Activated CD8-positive, alpha-beta memory T cell treated with anti-CD3 and anti-CD28 coated beads for 1 hour (primary cell): Measurements from ENCODE around the gene GGT5.
"Not testable (repeated sequence)": the region's sequence is repeated elsewhere in the genome, so short reads cannot be mapped to it uniquely, and the experiment has no call there.

Source experiments
- DNase-seq, 2 donors: peaks; one replicate each; pipeline ENCODE4 v3.0.0-alpha.2; 2020; ENCODE audit warnings: low read depth in 1 of 2; ENCODE audit errors: extremely low read depth in 1 of 2

Gene GGT5

DNA sequence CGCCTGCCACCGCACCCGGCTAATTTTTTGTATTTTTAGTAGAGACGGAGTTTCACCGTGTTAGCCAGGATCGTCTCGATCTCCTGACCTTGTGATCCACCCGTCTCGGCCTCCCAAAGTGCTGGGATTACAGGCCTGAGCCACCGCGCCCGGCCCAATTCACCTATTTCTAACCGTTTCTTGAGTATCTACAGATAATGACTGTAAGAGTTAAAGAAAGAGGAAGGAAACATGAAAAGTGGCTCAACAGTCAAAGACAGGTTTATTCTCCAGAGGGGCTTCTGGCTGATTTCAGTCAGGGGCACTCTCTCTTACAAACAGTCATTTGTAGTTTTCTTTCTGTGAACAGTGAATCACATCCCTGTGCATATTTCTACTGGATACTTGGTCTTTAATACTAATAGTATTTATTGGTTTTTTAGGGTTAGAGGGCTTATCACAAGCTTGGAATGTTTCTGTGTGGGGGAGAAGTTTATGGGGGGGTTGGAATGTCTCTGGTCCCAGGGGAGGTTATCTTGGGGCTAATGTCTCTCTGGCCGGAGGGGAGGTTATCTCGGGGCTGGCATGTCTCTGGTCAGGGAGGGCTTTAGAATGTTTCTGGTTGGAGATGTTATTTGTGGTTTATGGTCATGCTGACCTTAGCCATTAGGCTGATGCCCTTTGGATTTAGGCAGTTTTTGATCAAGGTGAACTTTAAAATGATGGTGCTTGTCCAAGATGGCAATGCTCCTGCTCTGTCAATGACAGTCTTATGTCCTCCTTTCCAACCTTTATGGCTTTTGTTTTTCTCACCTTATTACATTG is 38.2 kb downstream of the GGT5 start:
- not testable (repeated sequence) for DNase-seq

DNA sequence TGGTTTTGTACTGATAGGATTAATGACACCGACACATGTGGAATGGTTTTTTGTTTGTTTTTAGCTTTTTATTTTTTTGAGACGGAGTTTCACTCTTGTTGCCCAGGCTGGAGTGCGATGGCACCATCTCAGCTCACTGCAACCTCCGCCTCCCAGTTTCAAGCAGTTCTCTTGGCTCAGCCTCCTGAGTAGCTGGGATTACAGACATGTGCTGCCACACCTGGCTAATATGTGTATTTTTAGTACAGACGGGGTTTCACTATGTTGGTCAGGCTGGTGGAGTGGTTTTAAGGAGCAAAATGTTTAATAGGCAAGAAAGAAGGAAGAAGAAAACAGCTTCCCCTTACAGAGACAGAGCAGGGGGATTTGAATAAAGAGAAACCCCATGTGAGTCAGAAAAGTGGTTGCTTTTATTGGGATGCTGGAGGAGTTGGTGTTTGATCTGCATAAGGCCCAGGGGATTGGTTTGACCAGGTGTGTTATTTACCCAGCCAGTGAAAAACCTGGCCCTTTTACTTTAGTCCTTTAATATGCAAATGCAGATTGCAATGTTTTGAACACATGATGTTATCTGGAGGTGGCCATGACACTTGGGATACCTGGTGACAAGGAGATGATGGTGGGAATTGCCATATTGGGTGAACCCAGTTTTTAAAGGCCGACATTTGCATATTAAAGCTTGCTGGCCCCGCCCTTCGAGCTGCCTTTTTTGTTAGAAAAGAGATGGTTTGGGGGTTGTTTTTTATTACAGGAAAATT is 39.3 kb downstream of the GGT5 start:
- DNase-seq, result no peak

DNA sequence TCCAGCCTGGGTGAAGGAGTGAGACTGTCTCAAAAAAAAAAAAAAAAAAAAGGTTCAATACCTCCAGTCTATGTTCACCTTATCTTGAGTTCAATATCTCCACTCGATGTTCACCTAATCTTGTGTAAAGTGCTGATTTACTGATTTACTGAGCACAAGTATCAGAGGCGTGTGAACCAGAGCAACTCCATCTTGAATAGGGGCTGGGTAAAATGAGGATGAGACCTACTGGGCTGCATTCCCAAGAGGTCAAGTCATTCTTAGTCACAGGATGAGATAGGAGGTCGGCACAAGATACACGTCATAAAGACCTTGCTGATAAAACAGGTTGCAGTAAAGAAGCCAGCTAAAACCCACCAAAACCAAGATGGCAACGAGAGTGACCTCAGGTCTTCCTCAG is 41.0 kb downstream of the GGT5 start:
- not testable (repeated sequence) for DNase-seq

DNA sequence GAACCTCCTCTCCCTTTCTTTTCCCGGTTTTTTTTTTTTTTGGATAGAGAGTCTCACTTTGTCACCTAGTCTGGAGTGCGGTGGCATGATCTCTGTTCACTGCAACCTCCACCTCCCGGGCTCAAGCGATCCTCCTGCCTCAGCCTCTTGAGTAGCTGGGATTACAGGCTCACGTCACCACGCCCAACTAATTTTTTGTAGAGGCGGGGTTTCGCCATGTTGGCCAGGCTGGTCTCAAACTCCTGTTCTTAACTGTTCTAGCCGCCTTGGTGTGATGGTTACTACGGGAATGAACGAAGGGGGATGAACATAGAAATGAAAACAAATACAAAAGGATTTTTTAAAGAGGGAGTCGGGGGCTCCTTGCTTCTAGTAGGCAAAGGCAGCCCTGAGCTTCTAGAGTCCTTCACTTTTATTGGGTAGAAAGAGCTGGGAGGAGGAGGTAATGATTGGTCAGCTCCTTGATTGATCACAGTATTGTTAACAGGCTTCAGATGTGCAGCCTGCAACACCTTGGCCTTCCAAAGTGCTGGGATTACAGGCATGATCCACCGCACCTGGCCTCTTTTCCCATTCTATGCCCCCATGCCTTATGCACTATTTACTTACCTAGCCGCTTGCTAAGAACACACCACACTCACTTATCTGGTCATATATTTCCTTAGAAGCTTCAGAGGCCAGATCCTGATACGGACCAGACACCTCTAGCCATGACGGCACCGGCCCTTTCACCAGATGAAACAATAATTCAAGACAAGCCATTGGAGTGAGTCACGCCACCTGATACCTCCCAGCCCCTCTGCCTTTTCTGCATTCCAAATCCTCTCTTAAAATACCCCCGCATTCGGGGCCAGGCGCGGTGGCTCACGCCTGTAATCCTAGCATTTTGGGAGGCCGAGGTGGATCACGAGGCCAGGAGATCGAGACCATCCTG is 42.9 kb downstream of the GGT5 start:
- DNase-seq, result no peak

DNA sequence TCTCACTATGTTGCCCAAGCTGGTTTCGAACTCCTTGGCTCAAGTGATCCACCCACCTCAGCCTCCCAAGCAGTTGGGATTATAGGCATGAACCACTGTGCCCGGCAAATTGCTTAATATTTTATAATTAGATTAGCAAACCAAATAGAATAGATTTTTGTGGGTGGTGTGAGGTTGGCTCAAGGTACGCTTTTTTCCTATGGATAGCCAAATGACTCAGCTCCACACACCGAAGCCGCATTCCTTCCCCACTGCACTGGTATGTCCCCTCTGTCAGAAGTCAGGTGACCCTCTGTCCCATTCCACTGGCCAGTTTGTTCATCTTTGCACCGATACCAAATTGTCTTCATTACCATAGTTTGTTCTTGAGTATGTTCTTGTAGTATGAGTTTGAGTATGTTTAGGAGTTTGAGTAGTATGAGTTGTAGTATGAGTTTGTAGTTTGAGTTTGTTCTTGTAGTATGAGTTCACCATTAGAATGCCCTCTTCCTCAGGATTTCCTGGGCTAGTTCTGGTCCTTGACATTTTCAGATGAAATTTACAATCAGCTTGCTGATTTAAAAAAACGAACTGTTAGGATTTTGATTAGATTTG is 44.2 kb downstream of the GGT5 start:
- no peak for DNase-seq

DNA sequence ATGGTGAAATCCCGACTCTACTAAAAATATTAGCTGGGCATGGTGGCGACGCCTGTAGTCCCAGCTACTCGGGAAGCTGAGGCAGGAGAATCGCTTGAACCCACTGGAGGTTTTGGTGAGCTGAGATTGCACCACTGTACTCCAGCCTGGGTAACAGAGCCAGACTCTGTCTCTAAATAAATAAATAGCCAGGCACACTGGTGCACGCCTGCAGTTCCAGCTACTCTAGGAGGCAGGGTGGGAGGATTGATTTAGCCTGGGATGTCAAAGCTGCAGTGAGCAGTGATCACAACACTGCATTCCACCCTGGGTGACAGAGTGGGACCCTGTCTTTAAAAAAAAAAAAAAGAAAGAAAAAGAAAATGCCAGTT is 46.2 kb downstream of the GGT5 start:
- DNase-seq, result no peak

DNA sequence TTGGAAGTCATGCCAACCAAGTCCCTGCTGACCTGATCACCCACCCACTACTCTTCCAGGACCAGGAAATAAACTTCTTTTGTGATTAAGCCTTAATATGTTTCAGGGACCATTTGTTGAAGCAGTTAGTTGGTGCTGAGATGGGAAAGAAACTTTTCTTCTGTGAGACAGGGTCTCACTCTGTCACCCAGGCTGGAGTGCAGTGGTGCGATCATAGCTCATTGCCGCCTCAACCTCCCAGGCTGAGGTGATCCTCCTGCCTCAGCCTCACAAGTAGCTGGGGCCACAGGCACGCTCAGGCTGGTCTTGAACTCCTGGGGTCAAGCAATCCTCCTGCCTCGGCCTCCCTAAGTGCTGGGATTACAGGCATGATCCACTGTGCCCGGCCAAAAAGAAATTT is 53.0 kb downstream of the GGT5 start:
- DNase-seq, result no peak

DNA sequence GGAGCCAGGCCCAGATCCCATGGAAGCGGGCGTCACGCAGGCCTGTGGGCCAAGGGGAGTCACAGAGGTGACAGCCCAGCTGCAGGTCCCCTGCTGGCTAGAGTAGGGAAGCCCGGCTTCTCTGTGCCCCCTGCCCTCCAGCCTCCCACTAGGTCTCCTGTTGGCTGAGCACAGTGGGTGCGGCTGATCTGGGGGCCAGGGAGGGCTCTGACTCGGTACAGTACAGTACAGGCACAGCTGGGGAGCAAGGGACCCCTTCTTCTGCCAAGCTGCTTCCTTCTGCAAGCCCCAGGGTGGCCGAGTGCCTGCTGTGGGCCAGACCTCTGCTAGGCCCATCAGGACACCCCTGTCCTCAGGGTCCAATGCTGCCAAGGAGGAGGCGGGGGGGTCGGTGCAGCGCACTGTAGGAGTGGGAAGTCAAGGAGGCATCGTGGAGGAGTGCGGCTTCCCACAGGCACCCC is 53.5 kb downstream of the GGT5 start:
- DNase-seq, result no peak

DNA sequence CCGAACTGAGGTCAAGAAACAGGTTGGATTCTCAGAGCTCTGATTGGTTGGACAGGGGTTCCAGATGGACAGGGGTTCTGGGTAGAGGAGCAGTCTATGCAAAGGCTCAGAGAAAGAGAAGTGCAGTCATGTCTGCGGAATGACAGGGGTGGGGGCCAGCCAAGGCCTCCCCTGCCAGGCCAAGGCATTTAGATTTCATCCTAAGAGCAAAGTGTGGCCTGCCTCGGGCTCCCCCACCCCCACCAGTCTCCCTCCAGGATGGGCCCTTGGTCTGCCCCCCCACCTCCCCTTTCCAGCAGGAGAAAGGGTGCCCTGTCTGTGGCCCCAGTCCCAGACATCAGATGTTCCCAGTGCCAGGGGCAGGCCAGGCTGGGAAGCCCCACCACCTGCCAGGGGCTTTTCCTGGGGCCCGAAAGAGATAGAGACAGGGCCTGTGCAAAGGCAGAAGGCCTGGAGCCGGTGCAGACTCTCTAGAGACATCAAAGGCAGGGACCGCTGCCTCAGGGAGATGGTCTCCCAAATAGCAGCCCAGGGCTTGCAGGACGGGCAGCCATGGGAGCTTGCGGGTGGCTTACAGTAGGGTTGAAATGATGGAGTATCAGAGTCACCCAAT is 54.2 kb downstream of the GGT5 start:
- no peak for DNase-seq

DNA sequence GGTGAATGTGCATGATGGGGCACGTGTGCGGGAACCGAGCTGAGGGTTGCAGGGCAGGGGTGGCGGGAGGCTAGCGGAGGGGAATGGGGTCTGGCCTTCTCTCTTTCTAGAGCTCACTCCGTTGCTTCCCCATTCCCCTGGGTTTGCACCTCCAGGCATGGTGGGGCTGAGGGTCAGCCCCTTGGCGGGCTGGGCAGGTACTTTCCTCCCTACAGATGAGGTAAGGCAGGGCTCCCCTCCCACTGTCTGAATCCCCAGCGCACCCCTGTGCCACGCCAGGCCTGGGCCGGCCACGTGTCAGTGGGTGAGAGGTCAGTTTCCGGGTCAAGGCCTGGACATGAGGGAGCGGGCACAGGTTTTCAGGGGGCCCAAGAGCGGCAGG is 54.7 kb downstream of the GGT5 start:
- no peak for DNase-seq

DNA sequence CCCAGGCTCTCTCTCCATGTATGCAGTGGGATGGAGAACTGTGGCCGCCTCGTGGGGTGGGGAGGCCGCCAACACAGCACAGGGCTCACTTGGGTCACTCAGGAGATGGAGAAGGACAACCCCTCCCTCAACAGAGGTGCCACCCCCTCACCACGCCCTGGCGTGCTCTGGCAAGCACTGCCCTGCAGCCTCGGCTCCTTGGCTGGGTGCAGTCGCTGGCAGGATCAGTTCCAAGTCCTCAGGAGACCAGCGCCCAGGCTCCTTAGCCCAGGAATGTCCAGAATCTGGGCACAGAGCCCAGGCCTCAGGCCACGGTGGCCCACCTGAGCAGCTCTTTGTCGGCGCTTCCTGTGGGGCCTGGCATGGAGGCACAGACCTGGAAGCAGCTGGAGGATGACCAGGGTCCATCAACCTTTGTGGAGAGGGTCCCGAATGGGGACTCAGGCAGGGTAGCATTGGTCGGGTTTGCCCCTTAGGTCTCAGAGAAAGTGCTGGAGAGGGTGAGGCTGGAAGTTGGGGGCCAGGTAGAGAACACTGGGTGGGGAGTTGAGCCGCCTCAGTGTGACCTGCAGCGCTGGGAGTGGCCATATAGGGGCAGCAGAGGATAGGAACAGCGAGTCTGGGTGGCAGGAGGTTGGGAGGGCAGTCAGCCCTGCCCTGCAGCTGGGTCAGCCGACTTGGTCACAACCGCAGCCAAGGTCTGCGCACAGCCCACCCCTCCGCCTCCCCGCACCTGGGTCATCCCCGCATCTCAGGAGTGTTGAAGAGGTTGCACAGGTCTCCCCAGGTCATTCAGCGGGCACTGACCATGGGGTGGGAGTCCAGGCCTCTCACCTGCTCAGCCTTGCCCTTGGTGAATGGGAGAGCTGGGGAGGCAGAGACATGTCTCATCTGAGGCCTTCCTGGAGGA is 55.4 kb downstream of the GGT5 start:
- DNase-seq, result no peak

DNA sequence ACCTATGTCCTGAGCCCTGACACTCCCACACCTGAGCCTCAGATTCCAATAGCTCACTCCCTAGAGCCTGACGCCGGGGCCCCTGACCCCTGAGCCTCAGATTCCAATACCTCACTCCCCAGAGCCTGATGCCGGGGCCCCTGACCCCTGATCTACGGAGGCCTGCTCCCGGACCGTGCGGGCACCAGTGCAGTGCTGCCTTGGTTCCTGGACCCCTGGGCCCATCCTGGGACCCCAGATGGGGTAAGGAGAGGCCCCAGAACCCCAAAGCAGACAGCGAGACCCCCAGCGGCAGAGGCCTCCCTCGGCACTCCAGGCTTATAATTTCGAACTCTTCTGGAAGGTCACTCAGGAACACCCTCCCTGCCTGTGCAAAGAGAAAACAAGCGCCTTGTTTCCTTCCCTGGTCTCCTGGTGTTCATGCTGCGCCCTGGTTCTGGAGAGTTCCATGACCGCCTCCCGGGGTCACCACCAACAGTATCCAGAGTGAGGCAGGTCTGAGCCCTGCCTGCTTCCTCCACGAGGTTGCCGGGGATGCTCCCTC is 56.1 kb downstream of the GGT5 start:
- DNase-seq, result no peak

DNA sequence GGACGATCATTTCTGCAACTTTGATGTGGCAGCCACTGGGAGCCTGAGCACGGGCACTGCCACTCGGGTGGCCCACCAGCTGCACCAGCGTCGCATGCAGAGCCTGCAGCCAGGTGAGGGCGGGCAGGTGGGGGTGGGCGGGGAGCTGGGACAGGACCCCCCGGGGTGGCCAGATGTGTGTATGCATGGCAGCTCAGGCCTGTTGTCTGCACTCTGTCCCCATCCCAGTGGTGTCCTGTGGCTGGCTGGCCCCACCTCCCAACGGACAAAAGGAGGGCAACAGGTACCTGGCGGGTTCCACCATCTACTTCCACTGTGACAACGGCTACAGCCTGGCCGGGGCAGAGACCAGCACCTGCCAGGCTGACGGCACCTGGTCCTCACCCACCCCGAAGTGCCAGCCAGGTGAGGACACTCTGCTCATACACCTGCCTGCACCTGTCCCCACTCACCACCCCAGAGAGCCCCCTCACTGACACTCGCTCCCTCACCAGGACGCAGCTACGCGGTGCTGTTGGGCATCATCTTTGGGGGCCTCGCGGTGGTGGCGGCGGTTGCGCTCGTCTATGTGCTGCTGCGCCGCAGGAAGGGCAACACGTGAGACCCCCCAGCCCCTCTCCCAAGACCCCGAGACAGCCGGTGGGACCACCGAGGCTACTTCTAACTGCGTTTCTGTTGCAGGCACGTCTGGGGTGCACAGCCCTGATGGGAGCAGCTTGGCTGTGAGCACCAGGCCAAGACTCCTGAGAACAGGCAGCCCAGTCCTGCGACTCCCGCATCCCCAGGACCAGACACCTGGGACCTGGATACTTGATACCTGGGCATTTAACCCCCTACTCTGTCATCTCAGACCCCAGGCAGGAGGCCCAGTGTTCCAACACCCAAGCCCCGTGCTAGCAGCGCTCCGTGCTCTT is 56.9 kb downstream of the GGT5 start:
- no peak for DNase-seq

DNA sequence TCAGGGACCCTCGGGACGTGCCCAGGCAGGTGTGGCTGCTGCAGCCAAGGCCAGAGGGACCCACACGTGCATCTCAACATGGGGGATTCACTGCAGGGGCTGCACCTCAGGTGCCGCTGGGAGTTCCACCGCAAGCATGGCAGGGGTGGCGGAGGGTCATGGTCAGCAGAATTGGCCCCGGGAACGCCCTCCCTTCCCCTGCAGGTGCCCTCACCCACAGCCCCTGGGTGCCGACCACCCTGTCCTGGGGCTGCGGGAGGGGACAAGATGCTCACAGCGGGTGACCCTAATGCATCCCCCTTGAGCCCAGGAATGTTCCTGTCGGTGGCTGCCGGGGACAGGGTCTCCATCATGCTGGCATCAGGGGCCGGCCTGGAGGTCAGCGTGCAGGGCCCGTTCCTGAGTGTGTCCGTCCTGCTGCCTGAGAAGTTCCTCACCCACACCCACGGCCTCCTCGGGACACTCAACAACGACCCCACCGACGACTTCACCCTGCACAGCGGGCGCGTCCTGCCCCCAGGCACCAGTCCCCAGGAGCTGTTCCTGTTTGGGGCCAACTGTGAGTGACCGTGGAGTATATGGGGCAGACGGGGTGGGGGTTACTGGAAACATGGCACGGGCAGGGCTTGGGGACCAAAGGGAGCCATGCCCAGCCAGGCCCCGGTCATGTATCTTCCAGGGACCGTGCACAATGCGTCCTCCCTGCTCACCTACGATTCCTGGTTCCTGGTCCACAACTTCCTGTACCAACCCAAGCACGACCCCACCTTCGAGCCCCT is 57.8 kb downstream of the GGT5 start:
- DNase-seq, result no peak

DNA sequence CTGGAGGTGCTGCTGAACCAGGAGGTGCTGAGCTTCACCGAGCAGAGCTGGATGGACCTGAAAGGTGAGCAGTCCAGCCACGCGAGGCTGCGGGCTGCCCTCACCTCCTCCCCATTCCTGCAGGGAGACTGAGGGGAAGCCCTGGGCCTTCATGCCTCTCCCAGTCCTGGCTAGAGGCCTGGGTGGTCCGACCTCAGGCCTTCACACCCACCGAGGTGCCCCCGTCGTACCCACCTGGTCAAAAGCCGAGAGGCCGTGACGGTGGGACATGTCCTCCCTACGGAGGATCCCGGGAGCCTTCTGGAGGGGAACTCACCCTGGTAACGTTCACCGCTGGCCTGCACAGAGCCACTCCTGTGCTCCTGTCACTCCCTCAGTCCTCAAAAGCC is 58.5 kb downstream of the GGT5 start:
- DNase-seq, result no peak

DNA sequence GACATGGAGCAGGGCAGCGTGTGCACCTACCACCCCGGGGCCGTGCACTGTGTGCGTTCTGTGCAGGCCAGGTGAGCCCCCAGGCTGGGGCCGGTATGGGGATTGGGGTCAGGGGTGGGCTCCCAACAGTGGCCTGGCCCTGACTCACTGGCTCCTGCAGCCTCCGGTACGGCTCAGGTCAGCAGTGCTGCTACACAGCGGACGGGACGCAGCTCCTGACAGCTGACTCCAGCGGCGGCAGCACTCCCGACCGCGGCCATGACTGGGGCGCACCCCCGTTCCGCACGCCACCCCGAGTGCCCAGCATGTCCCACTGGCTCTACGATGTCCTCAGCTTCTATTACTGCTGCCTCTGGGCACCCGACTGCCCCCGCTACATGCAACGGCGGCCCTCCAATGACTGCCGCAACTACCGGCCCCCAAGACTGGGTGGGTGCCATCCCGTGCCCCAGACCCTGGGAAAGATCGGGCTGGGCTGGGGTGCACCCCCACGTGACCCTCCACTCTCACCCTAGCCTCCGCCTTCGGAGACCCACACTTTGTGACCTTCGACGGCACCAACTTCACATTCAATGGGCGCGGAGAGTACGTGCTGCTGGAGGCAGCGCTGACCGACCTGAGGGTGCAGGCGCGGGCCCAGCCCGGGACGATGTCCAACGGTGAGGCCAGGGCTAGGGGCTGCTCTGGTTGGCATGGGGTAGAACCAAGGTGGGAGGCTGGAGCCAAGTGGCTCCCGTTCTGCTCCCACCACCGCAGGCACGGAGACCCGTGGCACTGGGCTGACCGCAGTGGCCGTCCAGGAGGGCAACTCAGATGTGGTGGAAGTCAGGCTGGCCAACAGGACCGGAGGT is 59.2 kb downstream of the GGT5 start:
- DNase-seq, result no peak
